ACC112 (cell line): ENCODE results near the gene OR4D1.

Source experiments
- H2AFZ ChIP-seq: fragments of 200-600 bp; sonication (generic); one replicate; pipeline ENCODE4 v1.6.0; 2017; ENCODE audit warnings: antibody characterized with exemption, low read length; ENCODE audit not compliant: unreplicated experiment
- H3K27ac ChIP-seq: fragments of 200-600 bp; sonication (generic); 2 replicates; pipeline ENCODE4 v1.5.1; 2014; ENCODE audit warnings: low read depth, mild to moderate bottlenecking, antibody characterized with exemption, low read length, moderate library complexity
- H3K27me3 ChIP-seq: fragments of 200-600 bp; sonication (generic); 2 replicates; pipeline ENCODE4 v1.6.1; 2014; ENCODE audit warnings: mild to moderate bottlenecking, antibody characterized with exemption, low read length, moderate library complexity, mixed read lengths; ENCODE audit not compliant: insufficient read depth
- H3K36me3 ChIP-seq: fragments of 200-600 bp; sonication (generic); 2 replicates; pipeline ENCODE4 v1.6.1; 2016; ENCODE audit warnings: mild to moderate bottlenecking, antibody characterized with exemption, low read length, moderate library complexity, mixed read lengths; ENCODE audit not compliant: insufficient read depth
- H3K4me1 ChIP-seq: fragments of 200-600 bp; sonication (generic); one replicate; pipeline ENCODE4 v1.6.1; 2016; ENCODE audit warnings: low read length, mixed read lengths; ENCODE audit not compliant: insufficient read depth, unreplicated experiment, control insufficient read depth
- H3K4me3 ChIP-seq: fragments of 200-600 bp; sonication (generic); 2 replicates; pipeline ENCODE4 v1.5.1; 2014; ENCODE audit warnings: mild to moderate bottlenecking, low read depth, low read length
- H3K79me2 ChIP-seq: fragments of 200-600 bp; sonication (generic); one replicate; pipeline ENCODE4 v1.6.0; 2016; ENCODE audit warnings: low read length; ENCODE audit not compliant: control insufficient read depth, unreplicated experiment, insufficient read depth

Gene OR4D1

GRCh38 chr17:58153046-58153445, 4.9 kb downstream of the OR4D1 start:
- no peak overlapping the region for H3K4me3 ChIP-seq
- no peaks in the 10 kb centered on the region for H3K4me1 ChIP-seq
- H3K27ac ChIP-seq: no peak overlapping the region
- H3K27me3 ChIP-seq: peaks cover 98% of the 10 kb centered on the region
- no peak overlapping the region for H2AFZ ChIP-seq
- H3K36me3 ChIP-seq: no peaks in the 10 kb centered on the region
- H3K79me2 ChIP-seq: no peaks in the 10 kb centered on the region

GRCh38 chr17:58153671-58154070, 5.5 kb downstream of the OR4D1 start:
- no peaks in the 10 kb centered on the region for H3K4me1 ChIP-seq
- no peak overlapping the region for H3K4me3 ChIP-seq
- H3K27ac ChIP-seq: no peak overlapping the region
- H3K36me3 ChIP-seq: no peaks in the 10 kb centered on the region
- H3K27me3 ChIP-seq: peaks cover 98% of the 10 kb centered on the region
- H2AFZ ChIP-seq: no peak overlapping the region
- H3K79me2 ChIP-seq: no peaks in the 10 kb centered on the region

- H3K4me3 ChIP-seq: no peak overlapping the region
Observed at GRCh38 chr17:58156839-58157803, 8.9 kb downstream of the OR4D1 start.

GRCh38 chr17:58158181-58158580, 10.0 kb downstream of the OR4D1 start:
- no peak overlapping the region for H3K4me3 ChIP-seq
- H2AFZ ChIP-seq: no peak overlapping the region
- no peaks in the 10 kb centered on the region for H3K4me1 ChIP-seq
- H3K27ac ChIP-seq: no peak overlapping the region
- H3K27me3 ChIP-seq: peaks cover 96% of the 10 kb centered on the region
- no peaks in the 10 kb centered on the region for H3K36me3 ChIP-seq
- H3K79me2 ChIP-seq: no peaks in the 10 kb centered on the region

More at GRCh38 chr17:58156839-58157803, 8.9 kb downstream of the OR4D1 start:
- no peaks in the 10 kb centered on the region for H3K36me3 ChIP-seq
- H2AFZ ChIP-seq: no peak overlapping the region
- H3K27me3 ChIP-seq: peaks cover 96% of the 10 kb centered on the region
- H3K4me1 ChIP-seq: no peaks in the 10 kb centered on the region
- no peak overlapping the region for H3K27ac ChIP-seq
- no peaks in the 10 kb centered on the region for H3K79me2 ChIP-seq

GRCh38 chr17:58161566-58161965, 13.4 kb downstream of the OR4D1 start:
- no peak overlapping the region for H2AFZ ChIP-seq
- peaks cover 96% of the 10 kb centered on the region for H3K27me3 ChIP-seq
- H3K27ac ChIP-seq: no peak overlapping the region
- no peaks in the 10 kb centered on the region for H3K36me3 ChIP-seq
- no peak overlapping the region for H3K4me3 ChIP-seq
- no peaks in the 10 kb centered on the region for H3K4me1 ChIP-seq
- no peaks in the 10 kb centered on the region for H3K79me2 ChIP-seq

- H3K79me2 ChIP-seq: no peaks in the 10 kb centered on the region
- no peak overlapping the region for H3K27ac ChIP-seq
- H3K4me1 ChIP-seq: no peaks in the 10 kb centered on the region
- H2AFZ ChIP-seq: no peak overlapping the region
- no peaks in the 10 kb centered on the region for H3K36me3 ChIP-seq
- H3K27me3 ChIP-seq: peaks cover 98% of the 10 kb centered on the region
- no peak overlapping the region for H3K4me3 ChIP-seq
Observed at GRCh38 chr17:58165981-58166380, 17.8 kb downstream of the OR4D1 start.

- Histone ChIP-seq H3K36me3 (no peaks in the 10 kb centered on the region), H3K79me2 (no peaks in the 10 kb centered on the region), H3K4me3 (no peak within 1 kb of the TSS), H3K4me1 (no peaks in the 10 kb centered on the region), H2AFZ (no peak within 1 kb of the TSS), H3K27ac (no peak within 1 kb of the TSS), H3K27me3 (peaks cover 97% of the 10 kb centered on the region)
Observed at GRCh38 chr17:58166682-58167081, 18.5 kb downstream of the OR4D1 start, which contains the start of gene OR4D2. OR4D2 (plus strand) TSS chr17:58166982; CDS start chr17:58169656, 2,674 bp downstream.

GRCh38 chr17:58170622-58171021, 22.4 kb downstream of the OR4D1 start:
- no peak overlapping the region for H3K27ac ChIP-seq
- no peak overlapping the region for H3K4me3 ChIP-seq
- H3K36me3 ChIP-seq: no peaks in the 10 kb centered on the region
- H3K79me2 ChIP-seq: no peaks in the 10 kb centered on the region
- no peak overlapping the region for H2AFZ ChIP-seq
- H3K27me3 ChIP-seq: peaks cover 91% of the 10 kb centered on the region
- H3K4me1 ChIP-seq: no peaks in the 10 kb centered on the region

GRCh38 chr17:58172369-58173071, 24.3 kb downstream of the OR4D1 start:
- Histone ChIP-seq H3K36me3 (no peaks in the 10 kb centered on the region), H3K4me1 (no peaks in the 10 kb centered on the region), H3K79me2 (no peaks in the 10 kb centered on the region), H2AFZ (no peak overlapping the region), H3K4me3 (no peak overlapping the region), H3K27ac (no peak overlapping the region), H3K27me3 (peaks cover 90% of the 10 kb centered on the region)

GRCh38 chr17:58174871-58175270, 26.7 kb downstream of the OR4D1 start:
- Histone ChIP-seq H3K4me1 (no peaks in the 10 kb centered on the region), H3K36me3 (no peaks in the 10 kb centered on the region), H3K27me3 (peaks cover 84% of the 10 kb centered on the region)

More at GRCh38 chr17:58174871-58175270, 26.7 kb downstream of the OR4D1 start:
- Histone ChIP-seq H3K4me3 (no peak overlapping the region), H3K79me2 (no peaks in the 10 kb centered on the region), H3K27ac (no peak overlapping the region), H2AFZ (no peak overlapping the region)
